Endothelial cell of umbilical vein (primary cell): ENCODE results near the gene TENM4. TPM values are rescaled to one million over a fixed set of nuclear protein-coding genes. Genes with fewer than 3 reads are reported as not detected.

Experiments used
- BruUV-seq: library from RNA; stranded (reverse); fragments of 400-500 nt; replicated peaks from 2 replicates; lab custom pipeline; 2021; lab: Mats Ljungman, UMichigan
- CTCF ChIA-PET: fragments of 300-600, 350-600 bp; sonication (Branson Sonifier 250); formaldehyde crosslinking; loops from one replicate; lab custom pipeline; 2021; ENCODE audit warnings: antibody characterized with exemption, inconsistent platforms; lab: Charles Lee
- POLR2A ChIA-PET: fragments of 300-600, 350-600 bp; sonication (Branson Sonifier 250); formaldehyde crosslinking; loops from one replicate; lab custom pipeline; 2021; ENCODE audit warnings: antibody characterized with exemption, inconsistent platforms; lab: Charles Lee
- DNase-seq: peaks from one replicate; pipeline ENCODE4 v3.0.0-alpha.2; 2011; ENCODE audit warnings: low read depth, low spot score
- FAIRE-seq: peaks from 2 replicates; lab custom pipeline; 2011; peaks lifted over from hg19 to GRCh38; lab: Jason Lieb, UNC
- H2AFZ ChIP-seq: 2 replicates; pipeline ENCODE4 v1.6.0; 2012; ENCODE audit warnings: low read depth, low read length, control low read depth, inconsistent platforms
- H3K27ac ChIP-seq: 2 replicates; pipeline ENCODE4 v1.5.1; 2011; ENCODE audit warnings: low read depth, mild to moderate bottlenecking, control low read depth, low read length, moderate library complexity; ENCODE audit not compliant: insufficient read depth
- H3K27me3 ChIP-seq, 2 experiments: 2 replicates each; pipeline versions ENCODE4 v1.6.0 to v1.6.1; 2011; ENCODE audit warnings: low read length in 2 of 2, mixed read lengths in 1 of 2; ENCODE audit not compliant: control insufficient read depth in 2 of 2, insufficient read depth in 2 of 2
- H3K36me3 ChIP-seq, 2 experiments: 2 replicates in 1 of 2; 3 replicates in 1 of 2; pipeline ENCODE4 v1.5.1; 2011; ENCODE audit warnings: low read length in 2 of 2, mild to moderate bottlenecking in 1 of 2, moderate library complexity in 1 of 2; ENCODE audit not compliant: control insufficient read depth in 2 of 2, insufficient read depth in 2 of 2; ENCODE audit errors: extremely low read depth in 1 of 2
- H3K4me1 ChIP-seq: 3 replicates; pipeline ENCODE4 v1.5.1; 2011; ENCODE audit warnings: mild to moderate bottlenecking, low read length; ENCODE audit not compliant: control insufficient read depth, insufficient read depth; ENCODE audit errors: extremely low read depth
- H3K4me2 ChIP-seq: 2 replicates; pipeline ENCODE4 v1.6.1; 2011; ENCODE audit warnings: low read length, control low read depth, mixed read lengths; ENCODE audit not compliant: insufficient read depth
- H3K4me3 ChIP-seq, 3 experiments: fragments of 200-600 bp in 1 of 3; sonication (generic), shearing (Covaris generic) in 1 of 3; replicated peaks in 1 of 3; 2 replicates each; pipeline ENCODE4 v1.5.1; 2011 to 2016; ENCODE audit warnings: control low read depth in 3 of 3, low read length in 3 of 3, mild to moderate bottlenecking in 2 of 3, inconsistent platforms in 1 of 3, low read depth in 1 of 3, moderate library complexity in 1 of 3; ENCODE audit not compliant: insufficient read depth in 1 of 3
- H3K79me2 ChIP-seq: 2 replicates; pipeline ENCODE4 v1.6.0; 2012; ENCODE audit warnings: low read length, inconsistent platforms; ENCODE audit not compliant: control insufficient read depth, insufficient read depth
- H3K9ac ChIP-seq: replicated peaks from 2 replicates; pipeline ENCODE3; 2011; ENCODE audit warnings: low read length, control low read depth; ENCODE audit not compliant: insufficient read depth; ENCODE audit errors: extremely low read depth
- H3K9me1 ChIP-seq: replicated peaks from 3 replicates; pipeline ENCODE4 v1.6.0; 2011; ENCODE audit warnings: mild to moderate bottlenecking, low read length; ENCODE audit not compliant: control insufficient read depth, insufficient read depth; ENCODE audit errors: extremely low read depth
- H3K9me3 ChIP-seq: replicated peaks from 2 replicates; pipeline ENCODE4 v1.5.1; 2012; ENCODE audit warnings: low read length, inconsistent platforms; ENCODE audit not compliant: control insufficient read depth, insufficient read depth
- H4K20me1 ChIP-seq: replicated peaks from 2 replicates; pipeline ENCODE3; 2011; ENCODE audit warnings: mild to moderate bottlenecking, low read length; ENCODE audit not compliant: control insufficient read depth, insufficient read depth; ENCODE audit errors: extremely low read depth
- EZH2 ChIP-seq: IDR thresholded peaks from 2 replicates; pipeline ENCODE4 v1.6.1; 2012; ENCODE audit warnings: borderline replicate concordance, low read depth, mild to moderate bottlenecking, moderate library complexity, low read length, inconsistent platforms; ENCODE audit not compliant: severe bottlenecking
- GATA2 ChIP-seq: IDR thresholded peaks from 2 replicates; pipeline ENCODE4 v1.7.0; 2011; ENCODE audit warnings: low read depth, mild to moderate bottlenecking, moderate library complexity, mixed read lengths, low read length; ENCODE audit not compliant: insufficient read length, insufficient read depth
- JUN ChIP-seq: IDR thresholded peaks from 2 replicates; pipeline ENCODE4 v1.6.1; 2011; ENCODE audit warnings: borderline replicate concordance, low read depth; ENCODE audit not compliant: insufficient read length, insufficient read depth
- MYC ChIP-seq: IDR thresholded peaks from one replicate; pipeline ENCODE4 v1.6.1; 2011; ENCODE audit warnings: mild to moderate bottlenecking, low read depth, low read length
- POLR2A ChIP-seq: IDR thresholded peaks from 2 replicates; pipeline ENCODE4 v1.6.1; 2012; ENCODE audit warnings: low read depth, mild to moderate bottlenecking, control low read depth, low read length
- POLR2AphosphoS5 ChIP-seq: IDR thresholded peaks from 2 replicates; pipeline ENCODE4 v1.6.1; 2012; ENCODE audit warnings: low read depth, mild to moderate bottlenecking, control low read depth, low read length, moderate library complexity; ENCODE audit not compliant: insufficient read depth
- dilution Hi-C: fragments of 300-500 bp; cut with MboI; formaldehyde crosslinking; loops from one replicate; pipeline ENCODE4 v1.15.0; 2019; ENCODE audit warnings: low sequenced_read_pairs; ENCODE audit not compliant: extremely low pct_ligation_motif_present
- intact Hi-C: fragments of 100-400 bp; cut with micrococcal nuclease; formaldehyde crosslinking; loops from one replicate; pipeline ENCODE4 v1.10.0; 2022
- polyA plus RNA-seq, 4 experiments: library from polyadenylated mRNA; depleted of rRNA in 3 of 4; stranded (reverse) in 3 of 4; unstranded in 1 of 4; fragments of >200 nt; gene quantifications; 2 replicates each; pipeline versions ENCODE4 v1.2.1 to v1.2.3, GENCODE V29; 2011 to 2012; ENCODE audit warnings: missing spikeins in 1 of 4
- total RNA-seq: library from RNA; stranded (reverse); gene quantifications from 2 replicates; pipeline ENCODE4 v1.2.3, GENCODE V29; 2021
- TF ChIP-seq, protein P1 (sequence below), 2 donors: IDR thresholded peaks; 1 replicate in 1 of 2; 2 replicates in 1 of 2; pipeline ENCODE4 v1.5.1; 2011; ENCODE audit warnings: low read length in 2 of 2, mild to moderate bottlenecking in 2 of 2, moderate library complexity in 2 of 2, control low read depth in 1 of 2, inconsistent platforms in 1 of 2, low read depth in 1 of 2; ENCODE audit not compliant: insufficient read depth in 1 of 2; ENCODE audit errors: extremely low read depth in 1 of 2

The TENM4 gene
- total and polyA plus RNA-seq, 2 donors (not counting 3 experiments of a cell fraction or from before 2014, with no cell fraction given): 0.06 to 0.27 TPM

- Histone ChIP-seq H3K9me1 (no peaks in the 10 kb centered on the region), H3K4me2 (no peak overlapping the region), H3K79me2 (no peaks in the 10 kb centered on the region), H3K9me3 (peaks cover 2% of the 10 kb centered on the region), H3K27ac (no peak overlapping the region), H4K20me1 (no peaks in the 10 kb centered on the region), H2AFZ (no peak overlapping the region), H3K27me3 (no peaks in the 10 kb centered on the region), H3K4me1 (no peaks in the 10 kb centered on the region), H3K36me3 (no peaks in the 10 kb centered on the region), H3K9ac (no peak overlapping the region), H3K4me3 (no peak overlapping the region)
- intact Hi-C loops: no loop called here
- ChIA-PET POLR2A (no interaction called here), CTCF (no interaction called here)
- TF ChIP-seq GATA2 (no peak), MYC (no peak), JUN (no peak), EZH2 (no peak), POLR2AphosphoS5 (no peak), POLR2A (no peak)
- TF ChIP-seq, protein P1, sequence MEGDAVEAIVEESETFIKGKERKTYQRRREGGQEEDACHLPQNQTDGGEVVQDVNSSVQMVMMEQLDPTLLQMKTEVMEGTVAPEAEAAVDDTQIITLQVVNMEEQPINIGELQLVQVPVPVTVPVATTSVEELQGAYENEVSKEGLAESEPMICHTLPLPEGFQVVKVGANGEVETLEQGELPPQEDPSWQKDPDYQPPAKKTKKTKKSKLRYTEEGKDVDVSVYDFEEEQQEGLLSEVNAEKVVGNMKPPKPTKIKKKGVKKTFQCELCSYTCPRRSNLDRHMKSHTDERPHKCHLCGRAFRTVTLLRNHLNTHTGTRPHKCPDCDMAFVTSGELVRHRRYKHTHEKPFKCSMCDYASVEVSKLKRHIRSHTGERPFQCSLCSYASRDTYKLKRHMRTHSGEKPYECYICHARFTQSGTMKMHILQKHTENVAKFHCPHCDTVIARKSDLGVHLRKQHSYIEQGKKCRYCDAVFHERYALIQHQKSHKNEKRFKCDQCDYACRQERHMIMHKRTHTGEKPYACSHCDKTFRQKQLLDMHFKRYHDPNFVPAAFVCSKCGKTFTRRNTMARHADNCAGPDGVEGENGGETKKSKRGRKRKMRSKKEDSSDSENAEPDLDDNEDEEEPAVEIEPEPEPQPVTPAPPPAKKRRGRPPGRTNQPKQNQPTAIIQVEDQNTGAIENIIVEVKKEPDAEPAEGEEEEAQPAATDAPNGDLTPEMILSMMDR (IDR thresholded peaks at IDR 0.05; ENCODE audit: extremely low read depth in 1 of 2, insufficient read depth in 1 of 2, low read depth in 1 of 2, low read length in 2 of 2): no peak
- no TSS peak for BruUV-seq
- no peak for DNase-seq
- dilution Hi-C loops: no loop called here
- no peak for FAIRE-seq
Measured at GRCh38 chr11:79294845-79295731, 145.7 kb downstream of the TENM4 start.
